MM.1S (cell line): ENCODE data around the gene RGS19.

ENCODE experiments used
- EZH2 ChIP-seq: fragments of 300-600 bp; sonication (generic); optimal IDR thresholded peaks from 2 replicates; pipeline ENCODE3; 2017; ENCODE audit warnings: low read depth, mild to moderate bottlenecking, antibody characterized with exemption, low read length, mixed read lengths
- TF ChIP-seq, protein P1 (sequence below): fragments of 300-600 bp; sonication (generic); IDR thresholded peaks from 2 replicates; pipeline ENCODE4 v1.5.1; 2016; ENCODE audit warnings: antibody characterized with exemption, low read length, mixed read lengths

DNA sequence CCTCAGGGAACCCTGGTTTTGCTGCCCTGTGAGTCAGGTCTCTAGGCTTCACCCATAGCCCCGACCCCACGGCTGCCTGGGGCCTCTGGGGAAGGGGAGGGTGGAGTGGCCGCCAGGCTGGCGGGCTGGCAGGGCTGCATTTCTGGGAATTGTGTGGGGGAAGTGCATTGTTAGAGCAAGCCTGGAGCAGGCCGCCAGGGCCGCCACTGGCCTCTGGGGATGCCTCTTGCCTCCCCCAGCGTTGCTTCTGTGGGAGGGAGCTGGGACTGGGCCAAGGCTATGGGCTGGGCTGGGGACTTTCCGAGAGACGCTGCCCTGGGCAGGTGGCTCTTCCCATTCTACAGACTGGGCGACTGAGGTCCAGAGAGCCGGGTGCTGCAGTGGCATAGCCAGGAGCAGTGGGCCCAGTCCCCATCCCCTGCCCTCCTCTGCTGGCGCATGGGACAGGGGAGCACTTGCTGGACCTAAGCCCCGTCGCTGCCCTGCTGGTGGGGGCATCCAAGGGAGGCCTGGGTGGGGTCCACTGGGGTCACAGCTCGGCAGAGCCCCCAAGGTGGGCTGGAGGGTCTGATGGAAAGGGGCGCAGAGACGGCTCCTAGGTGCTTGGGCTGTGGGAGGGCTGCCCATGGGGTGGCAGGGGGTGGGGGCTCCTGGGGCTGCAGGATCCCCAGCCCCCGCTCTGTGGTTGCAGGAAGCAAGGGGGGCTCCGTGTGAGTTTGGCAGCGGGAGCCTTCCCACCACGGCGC, 23.3 kb downstream of the RGS19 start:
- TF ChIP-seq, protein P1, sequence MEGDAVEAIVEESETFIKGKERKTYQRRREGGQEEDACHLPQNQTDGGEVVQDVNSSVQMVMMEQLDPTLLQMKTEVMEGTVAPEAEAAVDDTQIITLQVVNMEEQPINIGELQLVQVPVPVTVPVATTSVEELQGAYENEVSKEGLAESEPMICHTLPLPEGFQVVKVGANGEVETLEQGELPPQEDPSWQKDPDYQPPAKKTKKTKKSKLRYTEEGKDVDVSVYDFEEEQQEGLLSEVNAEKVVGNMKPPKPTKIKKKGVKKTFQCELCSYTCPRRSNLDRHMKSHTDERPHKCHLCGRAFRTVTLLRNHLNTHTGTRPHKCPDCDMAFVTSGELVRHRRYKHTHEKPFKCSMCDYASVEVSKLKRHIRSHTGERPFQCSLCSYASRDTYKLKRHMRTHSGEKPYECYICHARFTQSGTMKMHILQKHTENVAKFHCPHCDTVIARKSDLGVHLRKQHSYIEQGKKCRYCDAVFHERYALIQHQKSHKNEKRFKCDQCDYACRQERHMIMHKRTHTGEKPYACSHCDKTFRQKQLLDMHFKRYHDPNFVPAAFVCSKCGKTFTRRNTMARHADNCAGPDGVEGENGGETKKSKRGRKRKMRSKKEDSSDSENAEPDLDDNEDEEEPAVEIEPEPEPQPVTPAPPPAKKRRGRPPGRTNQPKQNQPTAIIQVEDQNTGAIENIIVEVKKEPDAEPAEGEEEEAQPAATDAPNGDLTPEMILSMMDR: no peak
- TF ChIP-seq EZH2: no peak
